Endothelial cell of umbilical vein (primary cell): ENCODE results near the gene PIMREG. TPM values are rescaled to one million over a fixed set of nuclear protein-coding genes. Genes with fewer than 3 reads are reported as not detected.

Source experiments
- BruUV-seq: library from RNA; stranded (reverse); fragments of 400-500 nt; replicated peaks from 2 replicates; lab custom pipeline; 2021; lab: Mats Ljungman, UMichigan
- CTCF ChIA-PET: fragments of 300-600, 350-600 bp; sonication (Branson Sonifier 250); formaldehyde crosslinking; loops from one replicate; lab custom pipeline; 2021; ENCODE audit warnings: antibody characterized with exemption, inconsistent platforms; lab: Charles Lee
- POLR2A ChIA-PET: fragments of 300-600, 350-600 bp; sonication (Branson Sonifier 250); formaldehyde crosslinking; loops from one replicate; lab custom pipeline; 2021; ENCODE audit warnings: antibody characterized with exemption, inconsistent platforms; lab: Charles Lee
- DNase-seq: peaks from one replicate; pipeline ENCODE4 v3.0.0-alpha.2; 2011; ENCODE audit warnings: low read depth, low spot score
- FAIRE-seq: peaks from 2 replicates; lab custom pipeline; 2011; peaks lifted over from hg19 to GRCh38; lab: Jason Lieb, UNC
- H2AFZ ChIP-seq: 2 replicates; pipeline ENCODE4 v1.6.0; 2012; ENCODE audit warnings: low read depth, low read length, control low read depth, inconsistent platforms
- H3K27ac ChIP-seq: 2 replicates; pipeline ENCODE4 v1.5.1; 2011; ENCODE audit warnings: low read depth, mild to moderate bottlenecking, control low read depth, low read length, moderate library complexity; ENCODE audit not compliant: insufficient read depth
- H3K27me3 ChIP-seq, 2 experiments: 2 replicates each; pipeline versions ENCODE4 v1.6.0 to v1.6.1; 2011; ENCODE audit warnings: low read length in 2 of 2, mixed read lengths in 1 of 2; ENCODE audit not compliant: control insufficient read depth in 2 of 2, insufficient read depth in 2 of 2
- H3K36me3 ChIP-seq, 2 experiments: 2 replicates in 1 of 2; 3 replicates in 1 of 2; pipeline ENCODE4 v1.5.1; 2011; ENCODE audit warnings: low read length in 2 of 2, mild to moderate bottlenecking in 1 of 2, moderate library complexity in 1 of 2; ENCODE audit not compliant: control insufficient read depth in 2 of 2, insufficient read depth in 2 of 2; ENCODE audit errors: extremely low read depth in 1 of 2
- H3K4me1 ChIP-seq: 3 replicates; pipeline ENCODE4 v1.5.1; 2011; ENCODE audit warnings: mild to moderate bottlenecking, low read length; ENCODE audit not compliant: control insufficient read depth, insufficient read depth; ENCODE audit errors: extremely low read depth
- H3K4me2 ChIP-seq: 2 replicates; pipeline ENCODE4 v1.6.1; 2011; ENCODE audit warnings: low read length, control low read depth, mixed read lengths; ENCODE audit not compliant: insufficient read depth
- H3K4me3 ChIP-seq, 3 experiments: fragments of 200-600 bp in 1 of 3; sonication (generic), shearing (Covaris generic) in 1 of 3; replicated peaks in 1 of 3; 2 replicates each; pipeline ENCODE4 v1.5.1; 2011 to 2016; ENCODE audit warnings: control low read depth in 3 of 3, low read length in 3 of 3, mild to moderate bottlenecking in 2 of 3, inconsistent platforms in 1 of 3, low read depth in 1 of 3, moderate library complexity in 1 of 3; ENCODE audit not compliant: insufficient read depth in 1 of 3
- H3K79me2 ChIP-seq: 2 replicates; pipeline ENCODE4 v1.6.0; 2012; ENCODE audit warnings: low read length, inconsistent platforms; ENCODE audit not compliant: control insufficient read depth, insufficient read depth
- H3K9ac ChIP-seq: replicated peaks from 2 replicates; pipeline ENCODE3; 2011; ENCODE audit warnings: low read length, control low read depth; ENCODE audit not compliant: insufficient read depth; ENCODE audit errors: extremely low read depth
- H3K9me1 ChIP-seq: replicated peaks from 3 replicates; pipeline ENCODE4 v1.6.0; 2011; ENCODE audit warnings: mild to moderate bottlenecking, low read length; ENCODE audit not compliant: control insufficient read depth, insufficient read depth; ENCODE audit errors: extremely low read depth
- H3K9me3 ChIP-seq: replicated peaks from 2 replicates; pipeline ENCODE4 v1.5.1; 2012; ENCODE audit warnings: low read length, inconsistent platforms; ENCODE audit not compliant: control insufficient read depth, insufficient read depth
- H4K20me1 ChIP-seq: replicated peaks from 2 replicates; pipeline ENCODE3; 2011; ENCODE audit warnings: mild to moderate bottlenecking, low read length; ENCODE audit not compliant: control insufficient read depth, insufficient read depth; ENCODE audit errors: extremely low read depth
- EZH2 ChIP-seq: IDR thresholded peaks from 2 replicates; pipeline ENCODE4 v1.6.1; 2012; ENCODE audit warnings: borderline replicate concordance, low read depth, mild to moderate bottlenecking, moderate library complexity, low read length, inconsistent platforms; ENCODE audit not compliant: severe bottlenecking
- FOS ChIP-seq: IDR thresholded peaks from 2 replicates; pipeline ENCODE4 v1.6.1; 2011; ENCODE audit warnings: mild to moderate bottlenecking, low read length, moderate library complexity, borderline replicate concordance; ENCODE audit not compliant: insufficient read depth
- GATA2 ChIP-seq: IDR thresholded peaks from 2 replicates; pipeline ENCODE4 v1.7.0; 2011; ENCODE audit warnings: low read depth, mild to moderate bottlenecking, moderate library complexity, mixed read lengths, low read length; ENCODE audit not compliant: insufficient read length, insufficient read depth
- JUN ChIP-seq: IDR thresholded peaks from 2 replicates; pipeline ENCODE4 v1.6.1; 2011; ENCODE audit warnings: borderline replicate concordance, low read depth; ENCODE audit not compliant: insufficient read length, insufficient read depth
- POLR2A ChIP-seq: IDR thresholded peaks from 2 replicates; pipeline ENCODE4 v1.6.1; 2012; ENCODE audit warnings: low read depth, mild to moderate bottlenecking, control low read depth, low read length
- POLR2AphosphoS5 ChIP-seq: IDR thresholded peaks from 2 replicates; pipeline ENCODE4 v1.6.1; 2012; ENCODE audit warnings: low read depth, mild to moderate bottlenecking, control low read depth, low read length, moderate library complexity; ENCODE audit not compliant: insufficient read depth
- dilution Hi-C: fragments of 300-500 bp; cut with MboI; formaldehyde crosslinking; loops from one replicate; pipeline ENCODE4 v1.15.0; 2019; ENCODE audit warnings: low sequenced_read_pairs; ENCODE audit not compliant: extremely low pct_ligation_motif_present
- intact Hi-C: fragments of 100-400 bp; cut with micrococcal nuclease; formaldehyde crosslinking; loops from one replicate; pipeline ENCODE4 v1.10.0; 2022
- polyA plus RNA-seq, 4 experiments: library from polyadenylated mRNA; depleted of rRNA in 3 of 4; stranded (reverse) in 3 of 4; unstranded in 1 of 4; fragments of >200 nt; gene quantifications; 2 replicates each; pipeline versions ENCODE4 v1.2.1 to v1.2.3, GENCODE V29; 2011 to 2012; ENCODE audit warnings: missing spikeins in 1 of 4
- total RNA-seq: library from RNA; stranded (reverse); gene quantifications from 2 replicates; pipeline ENCODE4 v1.2.3, GENCODE V29; 2021
- TF ChIP-seq, protein P1 (sequence below), 2 donors: IDR thresholded peaks; 1 replicate in 1 of 2; 2 replicates in 1 of 2; pipeline ENCODE4 v1.5.1; 2011; ENCODE audit warnings: low read length in 2 of 2, mild to moderate bottlenecking in 2 of 2, moderate library complexity in 2 of 2, control low read depth in 1 of 2, inconsistent platforms in 1 of 2, low read depth in 1 of 2; ENCODE audit not compliant: insufficient read depth in 1 of 2; ENCODE audit errors: extremely low read depth in 1 of 2
- TF ChIP-seq, protein P2 (sequence below): IDR thresholded peaks from 2 replicates; pipeline ENCODE4 v1.6.1; 2011; ENCODE audit not compliant: insufficient read depth, insufficient read length

The PIMREG gene
- total and polyA plus RNA-seq, 2 donors (not counting 3 experiments of a cell fraction or from before 2014, with no cell fraction given) = 26.3 to 37.7 TPM

DNA sequence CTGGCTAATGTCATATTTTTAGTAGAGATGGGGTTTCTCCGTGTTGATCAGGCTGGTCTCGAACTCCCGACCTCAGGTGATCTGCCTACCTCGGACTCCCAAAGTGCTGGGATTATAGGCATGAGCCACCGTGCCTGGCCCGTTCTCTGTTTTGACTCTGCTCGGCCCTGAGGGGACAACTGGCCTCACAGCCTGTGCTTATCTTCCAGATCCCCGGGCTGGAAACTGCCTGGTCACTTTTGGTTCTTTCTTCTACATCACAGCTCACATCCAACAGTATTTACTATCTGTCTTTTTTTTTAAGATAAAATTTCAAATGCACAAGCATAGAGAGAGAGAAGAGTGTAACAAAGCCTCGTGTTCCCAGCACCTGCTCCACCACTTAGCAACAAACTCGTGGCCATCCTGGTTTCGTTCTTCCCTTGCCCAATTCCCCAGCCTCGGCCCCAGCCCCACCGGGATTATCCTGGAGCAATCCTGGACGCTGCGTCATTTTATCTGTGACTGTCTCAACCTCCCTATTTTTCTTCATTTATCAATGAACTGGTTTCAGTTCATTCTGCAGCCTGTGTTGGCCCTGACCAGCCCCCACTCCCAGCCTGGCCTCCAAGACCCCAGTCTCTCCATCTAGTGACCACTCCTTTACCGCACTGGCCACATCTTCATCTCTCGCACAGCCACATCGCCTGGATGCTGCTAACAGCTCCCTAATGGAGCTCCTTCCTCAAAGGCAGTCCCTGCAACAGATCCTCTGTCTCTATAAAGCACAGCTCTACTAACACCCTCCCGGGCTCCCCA is 21.1 kb downstream of the PIMREG start:
- TF ChIP-seq GATA2 (no peak), POLR2AphosphoS5 (no peak), EZH2 (no peak), POLR2A (no peak), FOS (no peak), JUN (no peak)
- TF ChIP-seq, protein P1, sequence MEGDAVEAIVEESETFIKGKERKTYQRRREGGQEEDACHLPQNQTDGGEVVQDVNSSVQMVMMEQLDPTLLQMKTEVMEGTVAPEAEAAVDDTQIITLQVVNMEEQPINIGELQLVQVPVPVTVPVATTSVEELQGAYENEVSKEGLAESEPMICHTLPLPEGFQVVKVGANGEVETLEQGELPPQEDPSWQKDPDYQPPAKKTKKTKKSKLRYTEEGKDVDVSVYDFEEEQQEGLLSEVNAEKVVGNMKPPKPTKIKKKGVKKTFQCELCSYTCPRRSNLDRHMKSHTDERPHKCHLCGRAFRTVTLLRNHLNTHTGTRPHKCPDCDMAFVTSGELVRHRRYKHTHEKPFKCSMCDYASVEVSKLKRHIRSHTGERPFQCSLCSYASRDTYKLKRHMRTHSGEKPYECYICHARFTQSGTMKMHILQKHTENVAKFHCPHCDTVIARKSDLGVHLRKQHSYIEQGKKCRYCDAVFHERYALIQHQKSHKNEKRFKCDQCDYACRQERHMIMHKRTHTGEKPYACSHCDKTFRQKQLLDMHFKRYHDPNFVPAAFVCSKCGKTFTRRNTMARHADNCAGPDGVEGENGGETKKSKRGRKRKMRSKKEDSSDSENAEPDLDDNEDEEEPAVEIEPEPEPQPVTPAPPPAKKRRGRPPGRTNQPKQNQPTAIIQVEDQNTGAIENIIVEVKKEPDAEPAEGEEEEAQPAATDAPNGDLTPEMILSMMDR (IDR thresholded peaks at IDR 0.05; ENCODE audit: extremely low read depth in 1 of 2, insufficient read depth in 1 of 2, low read depth in 1 of 2, low read length in 2 of 2) = no peak
- TF ChIP-seq, protein P2, sequence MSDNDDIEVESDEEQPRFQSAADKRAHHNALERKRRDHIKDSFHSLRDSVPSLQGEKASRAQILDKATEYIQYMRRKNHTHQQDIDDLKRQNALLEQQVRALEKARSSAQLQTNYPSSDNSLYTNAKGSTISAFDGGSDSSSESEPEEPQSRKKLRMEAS = no peak
- no peak overlapping the region for H3K27ac ChIP-seq
- H3K79me2 ChIP-seq = no peaks in the 10 kb centered on the region
- no peak overlapping the region for H2AFZ ChIP-seq
- DNase-seq (no peak), FAIRE-seq (no peak)
- no peaks in the 10 kb centered on the region for H4K20me1 ChIP-seq
- no peaks in the 10 kb centered on the region for H3K4me1 ChIP-seq
- intact Hi-C loops (no loop called here), dilution Hi-C loops (no loop called here)
- no peaks in the 10 kb centered on the region for H3K9me1 ChIP-seq
- no peak overlapping the region for H3K4me2 ChIP-seq
- H3K27me3 ChIP-seq = no peaks in the 10 kb centered on the region
- BruUV-seq = no TSS peak
- H3K36me3 ChIP-seq = no peaks in the 10 kb centered on the region
- no peak overlapping the region for H3K4me3 ChIP-seq
- ChIA-PET CTCF (no interaction called here), POLR2A (no interaction called here)
- no peak overlapping the region for H3K9ac ChIP-seq
- H3K9me3 ChIP-seq = no peaks in the 10 kb centered on the region
